ENCODE results near the gene CATSPER3. TPM values are rescaled to one million over a fixed set of nuclear protein-coding genes. Genes with fewer than 3 reads are reported as not detected.

Gene CATSPER3
- total RNA-seq, 1 experiment from 2014 or later, result 0.90 TPM

GRCh38 chr5:134943547-134943946 is 24.2 kb upstream of the CATSPER3 start:
- H3K27me3 ChIP-seq (replicated peaks; ENCODE audit: insufficient read depth, low read depth, low read length, poor library complexity), result no peaks in the 10 kb centered on the region
- POLR2A ChIA-PET (ENCODE audit: low non-redundant PET), result no interaction called here
- no peak for TF ChIP-seq EZH2 (IDR thresholded peaks at IDR 0.05; ENCODE audit: borderline replicate concordance, low read depth, low read length, poor library complexity, severe bottlenecking)
- TF ChIP-seq, protein P1, sequence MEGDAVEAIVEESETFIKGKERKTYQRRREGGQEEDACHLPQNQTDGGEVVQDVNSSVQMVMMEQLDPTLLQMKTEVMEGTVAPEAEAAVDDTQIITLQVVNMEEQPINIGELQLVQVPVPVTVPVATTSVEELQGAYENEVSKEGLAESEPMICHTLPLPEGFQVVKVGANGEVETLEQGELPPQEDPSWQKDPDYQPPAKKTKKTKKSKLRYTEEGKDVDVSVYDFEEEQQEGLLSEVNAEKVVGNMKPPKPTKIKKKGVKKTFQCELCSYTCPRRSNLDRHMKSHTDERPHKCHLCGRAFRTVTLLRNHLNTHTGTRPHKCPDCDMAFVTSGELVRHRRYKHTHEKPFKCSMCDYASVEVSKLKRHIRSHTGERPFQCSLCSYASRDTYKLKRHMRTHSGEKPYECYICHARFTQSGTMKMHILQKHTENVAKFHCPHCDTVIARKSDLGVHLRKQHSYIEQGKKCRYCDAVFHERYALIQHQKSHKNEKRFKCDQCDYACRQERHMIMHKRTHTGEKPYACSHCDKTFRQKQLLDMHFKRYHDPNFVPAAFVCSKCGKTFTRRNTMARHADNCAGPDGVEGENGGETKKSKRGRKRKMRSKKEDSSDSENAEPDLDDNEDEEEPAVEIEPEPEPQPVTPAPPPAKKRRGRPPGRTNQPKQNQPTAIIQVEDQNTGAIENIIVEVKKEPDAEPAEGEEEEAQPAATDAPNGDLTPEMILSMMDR (conservative IDR thresholded peaks at IDR 0.05; ENCODE audit: low read depth, low read length), result no peak
- no peaks in the 10 kb centered on the region for H3K36me3 ChIP-seq (ENCODE audit: insufficient read depth, low read length, poor library complexity, severe bottlenecking)
- BruUV-seq (replicated peaks), result no TSS peak
- no peak overlapping the region for H3K4me3 ChIP-seq (ENCODE audit: low read depth, low read length, poor library complexity, severe bottlenecking)
- no peak overlapping the region for H3K27ac ChIP-seq (ENCODE audit: low read depth, low read length, poor library complexity, severe bottlenecking)
- intact Hi-C loops (cut with micrococcal nuclease; ENCODE audit: unreplicated experiment), result no loop called here
- H3K4me1 ChIP-seq (ENCODE audit: insufficient read depth, low read length, poor library complexity, severe bottlenecking), result no peaks in the 10 kb centered on the region
- no peaks in the 10 kb centered on the region for H3K9me3 ChIP-seq (ENCODE audit: low read depth, low read length, poor library complexity, severe bottlenecking)
- CTCF ChIA-PET, result no interaction called here
- no peak for DNase-seq (ENCODE audit: low spot score)

GRCh38 chr5:134944630-134945029 is 23.1 kb upstream of the CATSPER3 start:
- Histone ChIP-seq H3K4me1 (ENCODE audit: insufficient read depth, low read length, poor library complexity, severe bottlenecking) (no peaks in the 10 kb centered on the region), H3K9me3 (ENCODE audit: low read depth, low read length, poor library complexity, severe bottlenecking) (no peaks in the 10 kb centered on the region), H3K4me3 (ENCODE audit: low read depth, low read length, poor library complexity, severe bottlenecking) (no peak overlapping the region), H3K27me3 (replicated peaks; ENCODE audit: insufficient read depth, low read depth, low read length, poor library complexity) (no peaks in the 10 kb centered on the region), H3K36me3 (ENCODE audit: insufficient read depth, low read length, poor library complexity, severe bottlenecking) (no peaks in the 10 kb centered on the region), H3K27ac (ENCODE audit: low read depth, low read length, poor library complexity, severe bottlenecking) (no peak overlapping the region)
- CTCF ChIA-PET, result no interaction called here
- TF ChIP-seq, protein P1 (conservative IDR thresholded peaks at IDR 0.05; ENCODE audit: low read depth, low read length), result no peak
- TF ChIP-seq EZH2 (IDR thresholded peaks at IDR 0.05; ENCODE audit: borderline replicate concordance, low read depth, low read length, poor library complexity, severe bottlenecking), result no peak
- BruUV-seq (replicated peaks), result no TSS peak
- DNase-seq (ENCODE audit: low spot score), result no peak
- POLR2A ChIA-PET (ENCODE audit: low non-redundant PET), result no interaction called here
- intact Hi-C loops (cut with micrococcal nuclease; ENCODE audit: unreplicated experiment), result no loop called here

DNA sequence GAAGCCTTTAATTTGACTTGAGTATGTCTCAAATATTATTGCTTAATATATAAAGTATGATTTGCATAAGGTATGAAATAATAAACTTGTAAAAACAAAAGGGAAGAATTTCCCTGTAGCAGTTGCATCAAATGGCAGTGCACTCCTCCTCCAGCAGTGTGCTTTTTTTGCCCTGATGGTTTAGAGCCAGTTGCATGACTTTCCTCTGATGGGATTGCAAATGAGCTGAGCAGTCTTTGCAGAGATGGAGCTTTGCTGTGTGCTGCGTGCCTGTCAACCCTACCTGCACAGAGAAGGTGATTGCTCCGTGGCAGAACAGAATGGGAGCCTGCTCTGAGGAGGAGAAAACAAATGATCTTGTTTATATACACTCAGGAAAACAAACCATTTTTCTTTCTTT is 22.7 kb upstream of the CATSPER3 start:
- Histone ChIP-seq H3K4me3 (ENCODE audit: low read depth, low read length, poor library complexity, severe bottlenecking) (no peak overlapping the region), H3K9me3 (ENCODE audit: low read depth, low read length, poor library complexity, severe bottlenecking) (no peaks in the 10 kb centered on the region), H3K27ac (ENCODE audit: low read depth, low read length, poor library complexity, severe bottlenecking) (no peak overlapping the region), H3K36me3 (ENCODE audit: insufficient read depth, low read length, poor library complexity, severe bottlenecking) (no peaks in the 10 kb centered on the region), H3K27me3 (replicated peaks; ENCODE audit: insufficient read depth, low read depth, low read length, poor library complexity) (no peaks in the 10 kb centered on the region), H3K4me1 (ENCODE audit: insufficient read depth, low read length, poor library complexity, severe bottlenecking) (no peaks in the 10 kb centered on the region)
- DNase-seq (ENCODE audit: low spot score), result no peak
- TF ChIP-seq EZH2 (IDR thresholded peaks at IDR 0.05; ENCODE audit: borderline replicate concordance, low read depth, low read length, poor library complexity, severe bottlenecking), result no peak
- TF ChIP-seq, protein P1 (conservative IDR thresholded peaks at IDR 0.05; ENCODE audit: low read depth, low read length), result no peak
- CTCF ChIA-PET, result no interaction called here
- POLR2A ChIA-PET (ENCODE audit: low non-redundant PET), result no interaction called here
- no TSS peak for BruUV-seq (replicated peaks)
- intact Hi-C loops (cut with micrococcal nuclease; ENCODE audit: unreplicated experiment), result no loop called here

Measured in A673 (cell line).